Suprapubic skin (tissue), 3 donors: ENCODE results near the gene SLC10A1.

Source experiments
- CTCF ChIP-seq, 2 donors: fragments of 200-600 bp in 1 of 2; fragments of 450-650 bp in 1 of 2; sonication (generic) in 1 of 2; IDR thresholded peaks; one replicate each; pipeline ENCODE4 v1.5.1; 2016 to 2019; ENCODE audit warnings: antibody characterized with exemption in 2 of 2, mild to moderate bottlenecking in 1 of 2, moderate library complexity in 1 of 2
- POLR2AphosphoS5 ChIP-seq, 3 donors: sonication (generic); formaldehyde crosslinking; IDR thresholded peaks; one replicate each; pipeline ENCODE4 v1.6.1; 2017; ENCODE audit warnings: antibody characterized with exemption in 3 of 3

GRCh38 chr14:69772082-69773017 lies 24.7 kb downstream of the SLC10A1 start:
- TF ChIP-seq CTCF (IDR thresholded peaks at IDR 0.05) = no peak
- no peak for TF ChIP-seq POLR2AphosphoS5 (IDR thresholded peaks at IDR 0.05)
